OCI-LY3 (cell line): ENCODE results near the gene PYY.

Experiments
- CTCF ChIP-seq: fragments of 200-600, 300-600 bp; sonication (generic); IDR thresholded peaks from 2 replicates; pipeline ENCODE4 v1.5.1; 2014; ENCODE audit warnings: antibody characterized with exemption, low read length, low read depth
- EZH2phosphoT487 ChIP-seq: fragments of 200-600 bp; shearing (Covaris generic); IDR thresholded peaks from 2 replicates; pipeline ENCODE4 v1.6.1; 2018; ENCODE audit warnings: antibody characterized with exemption, mixed run types, low read depth

- peak; percentile 44 for TF ChIP-seq CTCF
- TF ChIP-seq EZH2phosphoT487 = no peak
These were observed 13.1 kb downstream of the PYY start for GRCh38 chr17:43940630-43941029.
